GM19351 (cell line): ENCODE data around the gene CACNA1B.

Experiments
- ATAC-seq: cut with Tn5 transposase; IDR thresholded peaks from one replicate; pipeline ENCODE4 v1.9.1; 2021; ENCODE audit warnings: mild to moderate bottlenecking, moderate library complexity; ENCODE audit not compliant: unreplicated experiment

Gene CACNA1B

DNA sequence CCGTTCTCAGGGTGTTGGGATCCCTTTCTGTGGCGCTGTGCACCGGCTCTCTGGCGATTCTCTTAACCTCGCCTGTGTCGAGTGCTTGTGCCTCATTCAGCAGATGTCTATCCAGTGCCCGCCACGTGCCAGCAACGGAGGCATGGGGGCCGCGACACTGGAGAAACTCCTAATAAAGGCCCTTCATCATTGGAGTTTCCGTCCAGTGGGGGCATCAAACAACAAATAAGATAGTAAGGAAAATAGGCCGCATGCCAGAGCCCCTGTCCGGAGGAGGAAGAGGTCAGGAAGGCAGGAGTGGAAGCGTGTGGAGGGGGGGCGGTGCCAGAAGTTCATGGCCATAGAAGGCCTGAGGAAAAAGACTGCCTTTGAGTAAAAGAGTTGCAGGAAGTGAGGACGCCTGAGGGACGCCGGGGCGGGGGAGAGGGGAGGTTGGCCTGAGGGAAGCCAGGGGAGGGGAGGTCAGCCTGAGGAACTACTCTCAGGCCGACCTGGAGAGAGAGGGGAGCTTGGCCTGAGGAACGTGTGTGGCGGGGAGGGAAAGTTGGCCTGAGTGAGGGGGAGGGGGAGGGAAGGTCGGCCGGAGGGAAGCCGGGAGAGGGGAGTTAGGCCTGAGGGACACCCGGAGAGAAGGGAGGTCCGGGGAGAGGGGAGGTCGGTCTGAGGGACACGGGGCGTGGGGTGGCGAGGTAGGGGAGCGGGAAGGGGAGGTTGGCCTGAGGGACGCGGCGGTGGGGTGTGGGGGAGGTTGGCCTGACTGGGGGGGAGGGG, 82.2 kb downstream of the CACNA1B start:
- ATAC-seq: no peak

DNA sequence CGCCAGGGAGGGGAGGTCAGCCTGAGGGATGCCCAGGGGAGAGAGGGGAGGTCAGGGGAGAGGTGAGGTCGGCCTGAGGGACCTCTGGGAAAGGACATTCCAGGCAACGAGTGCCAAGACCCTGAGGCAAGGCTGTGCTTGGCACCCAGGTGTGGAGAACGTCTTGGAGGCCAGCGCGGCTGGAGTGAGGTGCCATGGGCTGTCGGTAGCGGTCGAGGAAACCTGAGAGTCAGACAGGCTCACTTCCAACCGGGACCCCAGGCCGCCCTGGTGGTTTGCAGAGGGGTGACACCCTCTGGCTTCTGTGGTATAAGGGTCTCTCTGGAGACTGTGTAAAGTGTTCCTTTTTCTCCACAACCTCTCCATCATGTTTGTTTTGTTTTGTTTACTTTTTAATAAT, 82.9 kb downstream of the CACNA1B start:
- ATAC-seq: no peak

DNA sequence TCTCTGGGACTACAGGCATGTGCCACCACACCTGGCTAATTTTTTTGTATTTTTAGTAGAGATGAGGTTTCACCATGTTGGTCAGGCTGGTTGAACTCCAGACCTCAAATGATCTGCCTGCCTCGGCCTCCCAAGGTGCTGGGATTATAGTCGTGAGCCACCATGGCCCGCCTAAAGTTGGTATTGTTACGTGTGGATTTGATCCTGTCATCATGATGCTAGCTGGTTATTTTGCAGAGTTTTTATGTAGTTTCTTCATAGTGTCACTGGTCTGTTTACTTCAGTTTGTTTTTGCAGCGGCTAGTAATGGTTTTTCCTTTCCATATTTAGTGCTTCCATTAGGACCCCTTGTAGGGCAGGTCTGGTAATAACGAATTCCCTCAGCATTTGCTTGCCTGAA, 85.9 kb downstream of the CACNA1B start:
- no peak for ATAC-seq

DNA sequence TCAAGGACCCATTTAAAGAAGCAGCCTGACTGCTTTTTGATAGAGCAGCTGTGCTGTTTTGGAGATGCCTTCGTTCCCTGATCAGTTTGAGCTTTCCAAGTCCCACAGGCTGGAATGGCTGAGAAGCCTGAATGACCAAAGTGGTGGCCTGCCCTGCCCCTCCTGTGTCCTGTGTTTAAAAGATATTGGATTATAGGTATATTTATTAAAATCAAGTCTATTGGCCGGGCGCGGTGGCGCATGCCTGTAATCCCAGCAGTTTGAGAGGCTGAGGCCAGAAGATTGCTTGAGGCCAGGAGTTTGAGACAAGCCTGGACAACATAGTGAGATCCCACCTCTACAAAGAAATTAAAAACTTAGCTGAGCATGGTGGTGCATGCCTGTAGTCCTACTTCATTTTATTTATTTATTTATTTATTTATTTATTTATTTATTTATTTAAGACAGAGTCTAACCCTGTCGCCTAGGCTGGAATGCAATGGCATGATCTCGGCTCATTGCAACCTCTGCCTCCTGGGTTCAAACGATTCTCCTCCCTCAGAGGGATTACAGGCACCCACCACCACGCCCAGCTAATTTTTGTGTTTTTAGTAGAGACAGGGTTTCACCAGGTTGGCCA, 87.7 kb downstream of the CACNA1B start:
- no peak for ATAC-seq

DNA sequence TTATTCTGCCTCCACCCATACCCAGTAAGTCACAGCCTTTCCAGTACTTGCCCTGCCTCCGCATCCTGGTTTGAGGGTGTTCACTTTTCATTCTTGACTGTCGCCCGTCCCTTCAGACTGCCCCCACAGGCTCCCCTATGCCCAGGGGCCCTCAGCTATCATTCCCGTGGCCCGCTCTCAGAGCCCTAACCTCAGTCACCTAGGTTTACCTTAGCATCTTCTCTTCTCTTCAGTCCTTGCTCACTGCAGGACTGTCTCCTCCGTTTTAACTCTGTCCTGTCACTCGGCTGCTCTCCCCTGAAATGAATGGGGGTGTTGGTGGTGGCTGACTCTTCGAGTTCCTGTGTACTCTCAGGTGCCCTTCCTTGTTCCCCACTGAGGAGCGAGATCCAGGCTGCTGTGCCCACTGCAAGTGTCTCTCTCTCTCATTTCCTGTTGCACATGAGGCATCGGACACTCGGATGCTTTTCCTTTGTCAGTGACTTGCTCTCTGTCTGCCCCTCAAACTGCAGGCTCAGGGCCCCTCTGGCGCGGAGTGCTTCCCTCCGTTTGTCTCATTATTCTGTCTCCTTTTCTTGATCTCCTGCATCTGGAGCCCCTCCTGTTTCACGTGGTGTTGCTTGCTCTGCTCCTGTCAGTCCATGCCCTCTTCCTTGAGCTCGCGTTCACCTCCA, 89.8 kb downstream of the CACNA1B start:
- no peak for ATAC-seq

DNA sequence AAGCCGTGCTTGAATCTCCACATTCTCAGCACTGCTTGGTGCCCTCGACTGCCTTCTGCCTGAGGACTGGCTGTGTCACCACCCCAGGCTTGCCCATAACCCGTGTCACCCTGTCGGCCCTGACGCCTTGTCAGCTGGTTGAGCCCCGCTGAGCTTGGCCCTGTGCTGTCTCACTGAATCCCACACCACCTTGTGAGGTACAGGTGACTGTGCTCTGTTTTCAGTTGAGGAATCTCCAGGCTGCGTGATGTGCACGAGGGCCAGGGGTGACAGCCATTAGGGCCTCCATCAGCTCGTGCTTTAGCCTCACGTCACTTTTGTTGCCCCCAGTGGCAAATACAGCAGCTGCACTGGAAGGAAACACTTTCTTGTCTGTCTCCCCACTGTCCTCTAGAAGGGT, 90.7 kb downstream of the CACNA1B start:
- no peak for ATAC-seq

DNA sequence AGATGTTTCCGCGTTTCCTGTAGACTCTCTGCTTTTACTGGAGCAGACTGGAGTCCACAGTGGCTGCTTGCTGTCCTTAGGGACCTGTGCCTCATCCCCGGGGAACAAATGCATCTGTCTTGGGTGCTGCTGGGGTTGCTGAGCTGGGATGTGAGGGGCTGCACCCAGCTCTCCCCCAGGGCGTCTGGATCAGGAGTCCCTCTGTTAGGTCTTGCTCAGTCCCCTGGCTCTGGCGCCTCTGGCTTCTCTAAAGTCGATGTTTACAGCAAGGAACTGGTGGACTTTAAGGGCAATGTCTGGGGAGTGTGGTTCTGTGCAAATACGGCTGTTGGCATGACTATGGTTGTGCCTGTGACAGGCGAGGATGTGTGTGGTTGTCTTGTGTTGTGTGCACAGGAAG, 91.4 kb downstream of the CACNA1B start:
- no peak for ATAC-seq

DNA sequence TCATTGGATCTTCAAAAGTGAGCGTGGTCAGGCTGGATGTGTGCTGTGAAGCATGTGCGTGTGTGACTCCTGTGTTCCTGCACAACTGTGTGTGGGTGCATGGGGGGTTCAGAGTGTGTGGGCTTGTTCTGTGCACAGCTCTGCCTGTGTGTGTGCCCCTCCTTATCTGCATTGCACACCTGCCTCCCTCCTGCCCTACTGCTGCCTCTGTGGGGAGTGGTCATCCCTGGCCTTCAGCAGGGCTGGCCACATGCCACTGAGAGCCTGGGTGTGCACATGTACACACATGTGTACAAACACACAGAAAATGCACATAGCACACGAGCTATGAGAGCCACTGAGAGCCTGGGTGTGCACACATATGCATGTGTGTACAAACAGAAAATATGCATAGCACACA, 92.1 kb downstream of the CACNA1B start:
- ATAC-seq: no peak

DNA sequence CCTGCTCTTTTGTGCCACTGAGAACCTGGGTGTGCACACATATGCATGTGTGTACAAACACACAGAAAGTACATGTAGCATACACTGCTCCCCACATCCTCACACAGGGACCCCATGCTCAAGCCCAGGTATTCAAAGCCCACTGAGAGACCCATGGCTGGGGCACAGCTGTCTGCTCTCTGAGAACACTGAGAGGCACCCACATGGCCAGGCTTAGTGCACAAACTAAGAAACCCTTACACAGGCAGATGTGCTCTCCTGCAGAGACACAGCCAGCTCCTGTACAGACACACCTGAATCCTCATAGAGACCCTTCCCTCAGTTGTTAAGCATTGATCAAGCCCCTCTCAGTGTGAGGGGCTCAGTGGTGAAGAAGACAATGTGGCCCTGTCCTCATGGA, 92.5 kb downstream of the CACNA1B start:
- ATAC-seq: no peak

DNA sequence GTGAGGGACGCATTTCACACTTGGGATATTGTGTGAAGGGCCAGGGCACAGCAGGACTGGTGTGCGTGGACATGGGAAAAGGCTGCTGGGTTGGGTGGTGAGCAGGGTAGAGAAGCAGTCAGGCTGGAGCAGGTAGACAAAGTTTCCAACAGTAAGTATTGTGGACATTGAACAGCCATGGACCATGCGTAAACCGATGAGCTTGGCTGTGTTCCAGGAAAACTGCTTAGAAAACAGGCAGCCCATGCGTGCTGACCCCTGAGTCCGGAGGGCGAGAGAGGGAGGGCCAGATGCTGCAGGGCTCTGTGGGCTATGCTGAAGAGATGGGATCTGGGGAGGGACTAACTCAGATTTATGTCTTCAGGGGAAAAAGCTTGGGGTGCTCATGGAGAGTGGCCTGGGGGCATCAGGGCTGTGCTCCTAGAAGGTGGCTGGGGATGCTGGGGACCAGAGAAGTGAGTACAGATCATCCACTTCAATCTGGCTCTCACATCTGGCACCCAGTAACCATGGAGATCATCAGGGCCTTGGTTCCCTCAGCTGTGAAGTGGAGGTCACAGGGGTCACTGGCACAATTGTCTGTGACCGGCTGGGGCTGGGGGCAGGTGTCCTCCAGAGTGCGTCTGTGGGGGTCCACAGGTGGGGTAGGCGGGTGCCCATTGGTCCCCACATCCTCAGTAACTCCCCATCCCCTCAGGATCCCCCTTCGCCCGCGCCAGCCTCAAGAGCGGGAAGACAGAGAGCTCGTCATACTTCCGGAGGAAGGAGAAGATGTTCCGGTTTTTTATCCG, 93.3 kb downstream of the CACNA1B start:
- no peak for ATAC-seq

DNA sequence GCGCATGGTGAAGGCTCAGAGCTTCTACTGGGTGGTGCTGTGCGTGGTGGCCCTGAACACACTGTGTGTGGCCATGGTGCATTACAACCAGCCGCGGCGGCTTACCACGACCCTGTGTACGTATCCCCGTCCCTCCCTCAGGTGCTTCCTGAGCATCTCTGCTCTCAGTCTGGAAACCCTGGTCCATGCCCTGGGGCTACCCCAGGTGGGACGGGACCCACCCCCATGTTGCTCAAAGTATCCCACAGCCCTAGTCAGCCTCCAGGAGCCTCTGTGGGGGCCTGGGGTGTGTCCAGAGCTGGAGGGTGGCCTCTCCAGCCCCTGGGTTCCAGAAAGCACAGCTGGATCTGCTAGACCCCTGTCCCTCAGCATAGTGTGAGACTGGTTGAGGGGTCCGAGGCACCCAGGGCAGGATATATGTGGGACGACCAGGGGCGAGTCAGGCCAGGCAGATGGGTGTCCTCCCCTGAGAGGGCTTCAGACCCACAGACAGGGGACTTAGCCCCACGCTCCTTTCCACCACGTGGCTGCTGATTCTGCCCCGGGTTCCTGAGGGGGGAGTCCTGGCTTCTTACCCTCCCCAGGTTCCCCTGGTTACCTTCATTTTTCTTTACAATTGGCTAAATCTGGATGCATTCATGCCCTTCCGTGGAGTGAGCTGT, 94.0 kb downstream of the CACNA1B start:
- ATAC-seq: no peak

DNA sequence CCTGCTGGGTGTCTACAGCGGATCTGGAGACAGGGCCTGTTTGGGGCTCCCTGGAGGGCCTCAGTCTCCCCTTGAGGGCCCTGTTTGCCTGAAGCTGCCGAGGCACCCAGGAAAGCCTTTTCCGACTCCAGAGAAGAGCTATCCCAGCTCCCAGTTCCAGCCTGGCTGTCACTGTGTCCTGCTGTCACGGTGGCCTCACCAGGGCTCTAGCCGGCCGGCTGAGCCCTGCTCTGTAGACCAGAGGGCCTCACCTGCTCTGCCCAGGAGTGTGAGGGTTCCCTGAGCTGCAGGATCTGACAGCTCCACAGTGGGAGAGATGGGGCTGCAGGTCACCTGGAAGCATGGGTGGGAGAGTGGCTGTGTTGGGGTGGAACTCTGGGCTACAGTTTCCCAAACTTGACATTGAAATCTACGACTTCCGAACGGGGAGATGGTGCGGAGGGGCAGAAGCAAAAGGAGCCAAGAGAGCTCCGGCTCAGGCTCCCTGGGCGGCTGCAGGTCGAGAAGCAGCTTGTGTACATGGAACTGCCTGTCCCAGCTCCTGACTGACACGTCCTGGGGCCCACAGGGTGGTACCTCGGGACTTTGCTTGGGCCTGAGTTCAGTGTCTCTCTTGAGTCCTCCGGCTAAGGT, 94.9 kb downstream of the CACNA1B start:
- no peak for ATAC-seq

DNA sequence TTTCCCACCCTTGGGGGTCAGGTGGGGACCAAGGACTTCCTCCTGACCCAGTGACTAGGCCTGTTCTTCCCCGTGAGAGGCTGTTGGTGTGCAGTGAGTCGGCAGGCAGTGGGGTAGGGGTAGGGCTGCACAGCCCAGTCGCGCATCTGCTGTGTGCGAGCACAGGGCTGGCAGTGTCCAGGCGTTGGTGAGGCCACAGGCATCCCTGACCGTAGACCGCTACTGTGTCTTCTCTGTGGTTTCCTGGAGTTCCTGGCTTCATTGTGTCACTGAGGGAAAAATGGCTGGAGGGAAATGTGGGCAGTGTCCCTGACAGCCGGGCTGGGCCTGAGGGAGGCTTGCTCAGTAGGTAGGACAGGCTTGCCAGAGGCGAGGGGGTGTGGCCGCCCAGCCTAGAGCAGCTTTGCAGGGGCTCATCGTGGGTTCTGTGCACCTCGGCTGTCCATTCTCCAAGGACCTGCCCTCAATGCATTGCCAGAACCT, 95.4 kb downstream of the CACNA1B start:
- no peak for ATAC-seq

DNA sequence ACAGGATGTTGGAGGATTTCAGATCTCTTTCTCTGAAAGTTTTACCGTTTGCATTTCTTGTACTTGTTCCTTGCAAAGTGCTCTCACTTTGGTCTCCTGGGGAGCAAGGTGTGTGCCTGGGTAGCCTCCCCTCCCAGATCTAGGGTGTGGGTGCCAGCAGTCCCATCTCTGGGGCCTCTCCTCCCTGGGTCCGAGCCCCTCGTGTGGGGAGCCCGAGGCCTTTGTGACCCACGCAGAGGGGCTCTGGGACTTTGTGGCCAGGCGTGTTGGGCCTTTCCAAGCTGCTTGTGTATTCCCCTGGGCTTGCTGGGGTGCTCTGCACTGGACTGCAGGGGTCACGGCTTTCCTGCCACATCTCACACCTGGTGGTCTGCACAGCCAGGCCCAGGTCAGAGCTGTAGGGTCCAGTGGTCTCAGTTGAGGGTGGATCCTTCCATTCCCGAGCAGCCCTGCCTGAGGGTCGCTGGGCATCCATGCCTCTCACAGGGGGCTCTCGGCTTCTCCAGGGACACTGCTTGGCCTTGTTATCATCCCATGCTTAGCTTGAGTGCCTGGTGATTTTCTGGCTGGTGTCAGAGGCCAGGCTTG, 96.3 kb downstream of the CACNA1B start:
- no peak for ATAC-seq

DNA sequence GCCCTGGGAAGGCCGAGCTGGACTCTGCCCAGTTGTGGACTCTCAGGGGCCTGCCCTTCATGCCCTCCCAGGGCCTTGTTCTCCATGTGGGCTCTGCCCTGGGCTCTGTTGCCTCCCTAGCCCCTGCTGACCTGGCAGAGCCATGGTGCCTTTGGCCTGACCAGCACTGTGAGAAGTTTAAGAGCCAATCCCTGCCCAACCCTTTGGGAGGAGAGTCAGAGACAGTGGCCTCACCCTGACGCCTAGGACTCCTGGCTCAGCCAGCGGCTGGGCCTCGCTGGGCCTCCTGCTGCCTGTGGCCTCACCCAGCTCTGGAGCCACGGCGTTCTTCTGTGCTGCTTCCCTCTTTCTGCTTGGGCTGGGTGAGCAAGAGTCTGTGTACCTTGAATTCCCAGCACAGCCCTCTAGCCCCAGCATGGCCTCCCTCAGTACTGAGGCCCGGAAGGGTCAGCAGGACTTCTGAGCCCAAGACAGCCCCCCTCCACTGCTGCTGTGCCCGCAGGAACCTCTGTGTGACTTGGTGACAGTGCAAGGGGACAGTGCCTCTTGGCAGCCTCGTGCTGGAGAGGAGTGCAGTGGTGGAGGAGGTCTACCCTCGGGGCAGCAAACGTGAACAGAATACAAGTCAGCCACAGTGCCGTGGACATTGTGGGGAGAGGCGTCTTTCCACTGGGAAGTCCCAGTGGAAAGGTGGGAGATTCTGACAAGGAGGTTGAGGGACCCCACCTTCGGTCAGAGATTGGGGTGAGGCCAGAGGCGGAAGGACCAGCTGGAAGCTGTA, 97.4 kb downstream of the CACNA1B start:
- ATAC-seq: no peak

DNA sequence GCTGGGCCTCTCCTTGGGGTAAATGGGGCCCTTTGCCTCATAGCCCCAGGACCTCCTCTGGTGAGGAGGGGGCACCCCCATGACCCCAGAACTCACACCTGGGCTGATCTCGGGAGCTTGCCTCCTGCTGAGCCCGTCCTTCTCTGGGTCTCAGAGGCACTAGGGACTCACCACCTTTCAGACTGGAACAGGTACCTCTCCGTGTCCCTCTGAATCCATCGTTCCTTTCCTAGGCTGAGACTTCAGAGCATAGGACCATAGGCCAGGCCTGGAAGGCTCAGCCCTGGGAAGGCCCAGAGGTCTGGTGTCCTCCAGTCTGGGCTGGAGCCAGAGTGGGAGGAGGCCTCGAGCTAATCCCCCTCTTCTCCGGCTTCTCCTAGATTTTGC, 97.9 kb downstream of the CACNA1B start:
- ATAC-seq: no peak

DNA sequence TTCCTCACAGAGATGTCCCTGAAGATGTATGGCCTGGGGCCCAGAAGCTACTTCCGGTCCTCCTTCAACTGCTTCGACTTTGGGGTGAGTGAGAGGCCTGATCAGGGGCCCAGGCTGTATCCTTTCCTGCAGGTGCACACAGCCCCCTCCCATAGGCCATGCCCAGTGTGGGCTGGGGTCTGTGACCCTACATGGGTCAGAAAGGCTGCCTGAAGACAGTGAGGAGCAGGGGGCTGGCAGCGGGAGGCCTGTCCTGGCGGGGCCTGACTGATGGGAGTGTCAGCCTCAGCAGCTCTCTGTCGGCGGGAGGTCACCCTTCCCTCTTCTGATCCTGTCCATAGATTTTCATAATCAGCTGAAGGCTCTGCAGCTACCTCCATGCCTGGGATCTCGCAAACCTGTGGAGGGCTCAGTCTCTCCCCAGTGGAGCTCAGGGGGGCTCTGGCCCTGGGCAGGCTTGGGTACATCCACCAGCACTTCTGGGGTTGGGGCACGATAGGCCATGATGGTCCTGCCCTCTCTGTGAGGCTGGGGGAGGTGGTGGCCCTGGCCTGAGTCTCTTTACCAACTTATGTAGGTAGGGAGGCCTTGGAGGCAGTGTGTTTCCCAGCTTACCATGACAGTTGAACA, 98.5 kb downstream of the CACNA1B start:
- ATAC-seq: no peak

DNA sequence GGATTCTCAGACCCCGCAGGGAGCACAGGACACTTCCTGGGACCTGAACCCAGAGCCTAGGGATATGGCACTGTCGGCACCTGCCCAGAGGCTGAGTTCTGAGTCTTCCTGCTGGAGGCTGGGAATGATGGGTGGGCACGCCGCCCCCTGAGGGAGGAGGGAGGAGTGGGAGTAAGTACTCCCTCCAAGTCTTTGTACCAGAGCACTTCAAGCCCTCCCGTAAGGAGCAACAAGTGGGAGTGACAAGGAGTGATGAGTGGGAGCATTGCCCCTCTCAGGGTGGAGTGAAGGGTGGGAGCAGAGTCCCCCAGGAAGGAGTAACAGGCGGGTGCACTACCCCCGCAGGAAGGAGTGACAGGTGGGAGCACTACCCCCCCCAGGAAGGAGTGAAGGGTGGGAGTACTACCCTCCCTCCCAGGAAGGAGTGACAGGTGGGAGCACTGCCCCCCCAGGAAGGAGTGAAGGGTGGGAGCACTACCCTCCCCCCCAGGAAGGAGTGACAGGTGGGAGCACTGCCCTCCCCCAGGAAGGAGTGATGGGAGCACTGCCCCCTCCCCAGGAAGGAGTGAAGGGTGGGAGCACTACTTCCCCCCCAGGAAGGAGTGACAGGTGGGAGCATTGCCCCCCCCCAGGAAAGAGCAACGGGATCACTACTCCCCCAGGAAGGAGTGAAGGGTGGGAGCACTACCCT, 100.1 kb downstream of the CACNA1B start:
- no peak for ATAC-seq
